Measurements from ENCODE around the gene NUDT16L1. TPM values are rescaled to one million over a fixed set of nuclear protein-coding genes. Genes with fewer than 3 reads are reported as not detected.
A peak's percentile ranks its signal among the peaks of the same experiment; 100 is the strongest.

Gene NUDT16L1
- total and polyA plus RNA-seq, 9 of the 15 experiments (the other 6 are each of a cell fraction or from before 2014, with no cell fraction given), result 1.4 to 37.6 (median 13.7) TPM

DNA sequence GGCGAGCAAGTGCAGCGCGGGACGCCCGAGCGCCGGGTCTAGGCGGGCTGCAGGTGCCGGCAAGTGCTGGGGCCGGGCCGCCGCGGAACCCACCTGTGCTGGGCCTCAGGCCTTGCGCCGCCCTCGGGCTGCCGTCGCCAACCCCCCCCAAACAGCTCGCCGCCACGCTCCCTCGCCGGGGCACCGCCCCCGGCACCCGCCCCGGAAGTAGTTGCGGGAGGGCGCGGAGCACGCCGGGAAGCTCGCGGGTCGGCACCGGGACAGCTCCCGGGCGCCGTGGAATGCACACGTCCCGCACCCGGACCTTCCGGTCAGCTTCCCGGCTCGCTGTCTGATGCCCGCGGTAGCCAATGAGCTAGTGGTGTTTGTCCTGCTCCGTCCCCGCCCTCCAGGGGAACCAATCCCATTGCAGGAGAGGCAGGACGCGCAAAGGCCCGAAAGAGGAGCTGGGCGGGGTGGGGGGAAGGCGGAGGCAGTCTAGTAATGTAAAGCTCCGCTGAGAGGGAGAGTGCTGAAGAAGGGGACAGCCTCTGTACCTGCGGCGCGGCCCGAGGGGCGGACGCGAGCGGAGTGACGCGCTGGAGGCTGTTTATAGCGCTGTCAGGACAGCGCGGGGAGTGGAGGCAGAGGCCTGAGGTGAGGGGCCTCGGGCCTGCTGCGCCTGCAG, 40.8 kb downstream of the NUDT16L1 start, which contains the start of the genes ANKS3 and DNAAF8 (continued):
- TF ChIP-seq ZNF609 (CRISPR knock-in tag; IDR thresholded peaks at IDR 0.05; ENCODE audit: borderline replicate concordance) (no peak), TAL1 (IDR thresholded peaks at IDR 0.05) (no peak), DDX20 (tag; IDR thresholded peaks at IDR 0.05; ENCODE audit: low read depth) (no peak), TCF7 (IDR thresholded peaks at IDR 0.05; ENCODE audit: borderline replicate concordance) (no peak), MBD2 (IDR thresholded peaks at IDR 0.05; ENCODE audit: borderline replicate concordance, low read depth) (peak; percentile 69; the same call in 1 of the 2 replicates), WHSC1 (IDR thresholded peaks at IDR 0.05; ENCODE audit: low read length) (no peak), PRPF4 (IDR thresholded peaks at IDR 0.05; ENCODE audit: insufficient read depth, low read depth, low read length, poor library complexity, severe bottlenecking) (no peak), IFI16 (CRISPR knock-in tag; IDR thresholded peaks at IDR 0.05) (no peak), HMG20B (CRISPR knock-in tag; IDR thresholded peaks at IDR 0.05) (no peak), CTCFL (IDR thresholded peaks at IDR 0.05; ENCODE audit: borderline replicate concordance, insufficient read depth, low read depth, low read length, poor library complexity, severe bottlenecking) (no peak), ZNF133 (CRISPR knock-in tag; IDR thresholded peaks at IDR 0.05) (no peak)
- TF ChIP-seq, protein P1, sequence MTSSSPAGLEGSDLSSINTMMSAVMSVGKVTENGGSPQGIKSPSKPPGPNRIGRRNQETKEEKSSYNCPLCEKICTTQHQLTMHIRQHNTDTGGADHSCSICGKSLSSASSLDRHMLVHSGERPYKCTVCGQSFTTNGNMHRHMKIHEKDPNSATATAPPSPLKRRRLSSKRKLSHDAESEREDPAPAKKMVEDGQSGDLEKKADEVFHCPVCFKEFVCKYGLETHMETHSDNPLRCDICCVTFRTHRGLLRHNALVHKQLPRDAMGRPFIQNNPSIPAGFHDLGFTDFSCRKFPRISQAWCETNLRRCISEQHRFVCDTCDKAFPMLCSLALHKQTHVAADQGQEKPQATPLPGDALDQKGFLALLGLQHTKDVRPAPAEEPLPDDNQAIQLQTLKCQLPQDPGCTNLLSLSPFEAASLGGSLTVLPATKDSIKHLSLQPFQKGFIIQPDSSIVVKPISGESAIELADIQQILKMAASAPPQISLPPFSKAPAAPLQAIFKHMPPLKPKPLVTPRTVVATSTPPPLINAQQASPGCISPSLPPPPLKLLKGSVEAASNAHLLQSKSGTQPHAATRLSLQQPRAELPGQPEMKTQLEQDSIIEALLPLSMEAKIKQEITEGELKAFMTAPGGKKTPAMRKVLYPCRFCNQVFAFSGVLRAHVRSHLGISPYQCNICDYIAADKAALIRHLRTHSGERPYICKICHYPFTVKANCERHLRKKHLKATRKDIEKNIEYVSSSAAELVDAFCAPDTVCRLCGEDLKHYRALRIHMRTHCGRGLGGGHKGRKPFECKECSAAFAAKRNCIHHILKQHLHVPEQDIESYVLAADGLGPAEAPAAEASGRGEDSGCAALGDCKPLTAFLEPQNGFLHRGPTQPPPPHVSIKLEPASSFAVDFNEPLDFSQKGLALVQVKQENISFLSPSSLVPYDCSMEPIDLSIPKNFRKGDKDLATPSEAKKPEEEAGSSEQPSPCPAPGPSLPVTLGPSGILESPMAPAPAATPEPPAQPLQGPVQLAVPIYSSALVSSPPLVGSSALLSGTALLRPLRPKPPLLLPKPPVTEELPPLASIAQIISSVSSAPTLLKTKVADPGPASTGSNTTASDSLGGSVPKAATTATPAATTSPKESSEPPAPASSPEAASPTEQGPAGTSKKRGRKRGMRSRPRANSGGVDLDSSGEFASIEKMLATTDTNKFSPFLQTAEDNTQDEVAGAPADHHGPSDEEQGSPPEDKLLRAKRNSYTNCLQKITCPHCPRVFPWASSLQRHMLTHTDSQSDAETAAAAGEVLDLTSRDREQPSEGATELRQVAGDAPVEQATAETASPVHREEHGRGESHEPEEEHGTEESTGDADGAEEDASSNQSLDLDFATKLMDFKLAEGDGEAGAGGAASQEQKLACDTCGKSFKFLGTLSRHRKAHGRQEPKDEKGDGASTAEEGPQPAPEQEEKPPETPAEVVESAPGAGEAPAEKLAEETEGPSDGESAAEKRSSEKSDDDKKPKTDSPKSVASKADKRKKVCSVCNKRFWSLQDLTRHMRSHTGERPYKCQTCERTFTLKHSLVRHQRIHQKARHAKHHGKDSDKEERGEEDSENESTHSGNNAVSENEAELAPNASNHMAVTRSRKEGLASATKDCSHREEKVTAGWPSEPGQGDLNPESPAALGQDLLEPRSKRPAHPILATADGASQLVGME (CRISPR knock-in tag; IDR thresholded peaks at IDR 0.05), result no peak
- TF ChIP-seq, protein P2, sequence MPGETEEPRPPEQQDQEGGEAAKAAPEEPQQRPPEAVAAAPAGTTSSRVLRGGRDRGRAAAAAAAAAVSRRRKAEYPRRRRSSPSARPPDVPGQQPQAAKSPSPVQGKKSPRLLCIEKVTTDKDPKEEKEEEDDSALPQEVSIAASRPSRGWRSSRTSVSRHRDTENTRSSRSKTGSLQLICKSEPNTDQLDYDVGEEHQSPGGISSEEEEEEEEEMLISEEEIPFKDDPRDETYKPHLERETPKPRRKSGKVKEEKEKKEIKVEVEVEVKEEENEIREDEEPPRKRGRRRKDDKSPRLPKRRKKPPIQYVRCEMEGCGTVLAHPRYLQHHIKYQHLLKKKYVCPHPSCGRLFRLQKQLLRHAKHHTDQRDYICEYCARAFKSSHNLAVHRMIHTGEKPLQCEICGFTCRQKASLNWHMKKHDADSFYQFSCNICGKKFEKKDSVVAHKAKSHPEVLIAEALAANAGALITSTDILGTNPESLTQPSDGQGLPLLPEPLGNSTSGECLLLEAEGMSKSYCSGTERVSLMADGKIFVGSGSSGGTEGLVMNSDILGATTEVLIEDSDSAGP (CRISPR knock-in tag; IDR thresholded peaks at IDR 0.05), result no peak
